GM18861 (cell line): ENCODE data around the gene CACNA2D3.
"Not testable (repeated sequence)": the region's sequence is repeated elsewhere in the genome, so short reads cannot be mapped to it uniquely, and the experiment has no call there.

ENCODE experiments used
- ATAC-seq: cut with Tn5 transposase; IDR thresholded peaks from one replicate; pipeline ENCODE4 v1.9.1; 2021; ENCODE audit not compliant: unreplicated experiment

Gene CACNA2D3

DNA sequence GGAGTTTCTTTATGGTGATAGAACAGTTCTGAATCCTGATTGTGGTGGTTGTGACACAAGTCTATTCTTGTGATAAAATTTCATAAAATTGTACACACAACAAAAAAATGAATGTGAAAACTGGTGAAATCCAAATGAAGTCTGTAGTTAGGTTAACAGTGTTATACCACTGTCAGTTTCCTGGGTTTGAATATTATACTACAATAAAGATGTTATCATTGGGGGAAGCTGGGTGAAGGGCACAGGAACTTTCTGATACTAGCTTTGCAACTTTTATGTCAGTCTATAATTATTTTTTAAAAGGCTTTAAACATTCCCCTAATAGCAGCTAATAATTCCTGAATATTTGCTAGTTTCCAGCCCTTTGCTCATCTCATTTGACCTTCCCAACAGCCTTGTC lies 485.7 kb downstream of the CACNA2D3 start:
- ATAC-seq, result no peak

DNA sequence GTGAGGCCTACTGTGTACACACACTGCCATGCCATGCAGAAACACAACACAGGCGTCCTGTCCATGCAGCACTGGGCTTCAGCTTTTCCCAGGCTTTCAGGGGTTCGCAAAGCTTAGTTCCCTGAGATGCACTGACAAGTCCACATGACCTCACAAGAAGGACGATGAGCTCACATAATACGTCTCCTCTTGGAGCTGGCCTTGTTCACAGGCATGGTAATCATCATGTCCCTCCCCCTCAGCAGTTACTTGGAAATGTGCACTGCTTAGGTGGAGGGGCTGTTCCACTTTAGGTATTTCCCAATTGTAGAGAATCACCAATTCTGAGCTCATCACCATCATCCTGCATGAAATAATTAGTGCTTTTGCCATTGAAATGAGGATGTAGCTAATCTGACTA lies 496.7 kb downstream of the CACNA2D3 start:
- ATAC-seq, result no peak

DNA sequence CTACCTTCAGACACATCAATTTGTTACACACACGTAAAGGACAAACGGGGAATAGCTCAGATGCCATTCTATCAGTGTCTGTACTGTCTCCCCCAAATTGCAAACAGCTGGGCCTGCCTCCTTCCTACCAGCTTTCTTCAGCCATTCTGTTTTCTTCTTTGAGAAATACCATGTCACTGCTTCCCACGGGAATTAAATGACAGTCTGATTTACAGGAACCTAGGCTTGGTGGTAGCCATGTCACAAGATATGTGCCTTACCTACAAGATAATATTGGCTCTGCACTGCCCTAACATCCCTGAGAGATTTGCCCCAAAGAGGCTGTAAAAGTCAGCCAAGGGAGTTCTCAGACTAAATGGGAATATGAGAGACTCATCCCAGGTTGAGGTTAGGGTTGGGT lies 497.2 kb downstream of the CACNA2D3 start:
- ATAC-seq, result no peak

DNA sequence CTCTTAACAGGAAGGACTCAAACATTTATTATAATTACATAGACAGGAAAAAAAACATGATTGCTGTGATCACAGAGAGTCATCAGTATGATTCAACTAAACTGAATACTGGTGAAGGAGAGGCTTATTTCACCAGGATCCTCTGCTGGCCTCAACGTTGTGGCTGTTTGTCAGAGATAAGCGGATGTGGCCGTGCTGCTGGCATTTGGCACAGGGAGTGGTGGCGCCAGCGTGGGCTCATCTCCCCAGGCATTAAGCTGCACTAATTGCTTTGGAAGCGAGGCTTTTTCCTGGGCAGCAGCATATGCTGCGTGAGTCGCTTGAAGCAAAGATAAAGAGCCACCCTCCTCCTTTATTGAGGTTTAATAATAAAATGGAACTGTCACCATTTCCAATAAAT lies 498.8 kb downstream of the CACNA2D3 start:
- ATAC-seq, result no peak

DNA sequence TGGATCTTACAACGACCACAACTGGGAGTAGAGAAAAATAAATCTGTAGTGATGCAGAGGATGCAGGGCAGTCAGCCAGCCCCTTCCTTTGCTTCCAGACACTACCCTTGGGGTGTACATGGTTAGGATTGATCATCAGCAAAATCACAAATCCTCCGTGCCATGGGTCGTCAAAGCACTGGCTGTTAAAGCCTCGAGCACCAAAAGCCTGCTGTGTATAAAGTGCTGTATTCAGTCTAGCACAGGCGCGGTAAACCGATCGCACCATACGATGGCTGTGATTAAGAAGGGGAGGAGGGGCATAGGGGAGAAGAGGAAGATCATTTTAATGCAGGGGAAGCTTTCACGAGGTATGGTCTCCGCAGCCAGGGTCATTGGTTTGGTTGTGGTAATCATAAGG lies 500.3 kb downstream of the CACNA2D3 start:
- no peak for ATAC-seq

DNA sequence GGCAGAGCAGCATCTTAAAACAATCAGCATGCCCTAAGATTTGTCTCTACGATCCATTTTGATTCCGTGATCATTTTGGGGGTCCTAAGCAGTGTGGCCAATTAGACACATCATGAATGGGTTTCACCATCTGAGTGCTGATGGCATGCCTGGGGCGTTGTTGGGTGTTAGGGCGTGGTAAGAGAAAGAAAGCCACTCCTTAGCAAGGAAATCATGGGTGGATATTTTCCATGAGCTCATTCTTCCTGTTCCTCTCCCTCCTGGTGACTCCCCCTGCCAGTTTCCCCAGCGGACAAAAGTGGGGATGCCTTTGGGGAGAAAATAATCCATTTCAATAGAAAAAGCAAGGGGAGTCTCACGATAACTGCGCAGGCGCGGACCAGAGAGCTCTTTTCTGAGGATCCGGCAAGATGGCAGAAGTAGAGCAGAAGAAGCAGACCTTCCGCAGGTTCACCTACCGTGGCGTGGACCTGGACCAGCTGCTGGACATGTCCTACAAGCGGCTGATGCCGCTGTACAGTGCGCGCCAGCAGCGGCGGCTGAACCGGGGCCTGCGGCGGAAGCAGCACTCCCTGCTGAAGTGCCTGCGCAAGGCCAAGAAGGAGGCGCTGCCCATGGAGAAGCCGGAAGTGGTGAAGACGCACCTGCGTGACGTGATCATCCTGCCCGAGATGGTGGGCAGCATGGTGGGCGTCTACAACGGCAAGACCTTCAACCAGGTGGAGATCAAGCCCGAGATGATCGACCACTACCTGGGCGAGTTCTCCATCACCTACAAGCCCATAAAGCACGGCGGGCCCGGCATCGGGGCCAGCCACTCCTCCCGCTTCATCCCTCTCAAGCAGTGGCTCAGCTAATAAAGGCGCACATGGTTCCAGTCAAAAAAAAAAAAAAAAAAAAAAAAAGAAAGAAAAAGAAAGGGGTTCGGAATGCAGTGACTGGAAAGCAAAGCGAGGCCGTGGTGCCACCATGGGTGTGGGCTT lies 503.7 kb downstream of the CACNA2D3 start:
- no peak for ATAC-seq

DNA sequence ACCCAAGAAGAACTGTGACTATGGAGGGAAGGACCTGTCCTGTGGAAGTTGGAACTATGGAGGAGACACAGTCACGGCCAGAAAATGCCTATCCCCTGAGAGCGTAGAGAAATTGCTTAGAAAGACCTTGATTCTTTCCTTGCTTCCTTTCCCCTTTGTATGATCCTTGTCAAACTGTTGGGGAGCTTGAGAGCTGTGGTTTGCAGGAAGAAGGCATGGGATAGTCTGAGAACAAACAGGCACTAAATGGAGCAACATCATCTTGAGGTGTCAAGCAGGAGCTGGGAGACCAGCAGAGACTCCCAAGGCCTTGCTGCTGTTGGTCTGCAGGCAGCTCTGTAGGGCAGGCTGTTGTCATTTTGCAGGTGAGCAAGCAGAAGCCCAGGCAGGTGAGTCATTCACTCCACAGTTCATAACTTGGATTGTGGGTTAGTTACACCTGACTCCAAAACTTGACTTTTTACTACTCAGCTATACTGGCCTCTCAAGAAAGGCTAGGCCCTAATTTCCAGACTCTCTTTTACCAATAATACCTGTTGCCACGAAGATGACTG lies 506.6 kb downstream of the CACNA2D3 start:
- ATAC-seq, result no peak

DNA sequence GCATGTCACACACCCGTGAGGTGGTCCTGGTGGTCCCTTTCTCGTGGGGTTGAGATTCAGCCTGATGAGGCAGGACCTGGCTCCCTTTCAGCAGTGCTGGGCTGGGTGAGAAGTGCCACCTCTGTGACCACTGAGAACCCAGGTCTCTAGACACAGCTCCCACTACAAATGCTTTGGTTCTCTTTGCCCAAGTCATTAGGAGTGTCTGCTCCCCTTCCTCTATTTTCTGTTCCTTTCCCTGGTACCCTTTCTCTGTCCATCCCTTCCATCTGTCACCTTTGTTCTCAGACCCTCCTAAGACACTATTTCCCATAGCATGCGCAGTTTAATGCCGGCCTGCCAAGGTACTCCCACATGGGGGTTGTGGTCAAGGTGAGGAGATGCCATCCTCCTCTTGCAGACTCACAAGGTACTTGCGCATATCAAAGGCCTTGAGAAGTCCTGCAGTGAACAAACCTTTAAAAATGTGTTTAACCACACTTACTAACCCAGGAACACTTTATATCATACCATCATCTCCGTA lies 507.8 kb downstream of the CACNA2D3 start:
- ATAC-seq, result no peak

DNA sequence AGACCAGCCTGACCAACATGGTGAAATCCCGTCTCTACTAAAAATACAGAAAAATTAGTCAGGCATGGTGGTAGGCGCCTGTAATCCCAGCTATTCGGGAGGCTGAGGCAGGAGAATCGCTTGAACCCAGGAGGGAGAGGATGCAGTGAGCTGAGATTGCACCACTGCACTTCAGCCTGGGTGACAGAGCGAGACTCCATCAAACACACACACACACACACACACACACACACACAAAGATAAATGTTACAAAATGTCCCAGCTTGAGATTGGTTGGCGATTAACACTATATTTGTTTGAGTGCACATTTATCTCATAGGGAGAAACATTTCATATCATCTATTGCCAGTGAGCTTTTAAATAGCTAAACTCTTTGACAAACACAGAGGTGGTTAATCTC lies 508.6 kb downstream of the CACNA2D3 start:
- not testable (repeated sequence) for ATAC-seq

DNA sequence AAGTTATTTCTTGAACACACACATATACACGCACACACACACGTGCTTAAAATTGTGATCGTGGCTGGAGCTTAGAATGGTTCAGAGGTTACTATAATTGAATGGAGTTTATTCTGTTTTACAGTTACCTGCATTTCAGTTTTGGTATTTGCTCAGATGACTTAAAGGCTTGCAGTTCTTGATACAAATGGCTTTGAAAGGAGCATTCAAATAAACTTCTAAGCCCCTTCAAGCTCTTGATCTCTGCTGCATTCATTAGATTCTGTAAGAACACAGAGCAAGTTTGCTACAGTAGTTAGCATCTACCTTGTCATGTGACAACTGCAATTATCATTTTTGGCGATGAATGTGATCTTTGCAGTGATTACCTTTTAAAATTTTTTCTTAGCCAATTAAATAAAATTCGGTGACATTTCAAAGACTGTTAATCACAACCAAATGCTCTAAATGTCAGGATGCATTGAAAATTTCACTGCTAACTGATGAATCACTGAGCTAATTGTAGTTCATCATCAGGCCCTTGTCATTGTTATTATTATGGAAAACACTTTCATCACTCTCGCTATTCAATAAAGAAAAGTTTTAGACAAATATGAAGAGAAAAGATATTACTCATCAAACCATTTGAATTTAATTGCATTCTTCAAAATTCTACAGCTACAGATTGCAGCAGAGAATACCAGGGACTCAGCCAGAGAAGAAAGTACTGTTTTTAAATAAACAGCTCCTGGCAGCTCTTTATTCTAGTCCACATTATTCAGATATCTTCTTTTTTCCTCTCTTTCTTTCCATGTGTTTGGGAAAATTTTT lies 509.4 kb downstream of the CACNA2D3 start:
- no peak for ATAC-seq

DNA sequence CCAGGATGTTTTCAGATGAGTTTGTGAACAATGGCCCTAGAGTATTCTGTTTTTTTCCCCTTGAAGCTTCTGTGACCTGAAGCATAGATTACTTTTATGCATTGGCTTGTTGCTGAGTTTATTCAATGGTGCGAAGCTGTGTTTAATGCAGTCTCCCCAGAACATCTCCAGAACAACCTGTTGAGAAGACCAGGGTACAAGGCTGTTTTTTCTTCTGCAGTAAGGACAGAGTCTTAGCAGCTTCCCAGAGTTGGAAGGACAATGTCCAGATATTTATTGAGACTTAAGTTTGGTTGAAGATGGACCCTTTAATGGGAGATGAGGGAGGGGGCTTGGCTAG lies 509.9 kb downstream of the CACNA2D3 start:
- ATAC-seq, result no peak

DNA sequence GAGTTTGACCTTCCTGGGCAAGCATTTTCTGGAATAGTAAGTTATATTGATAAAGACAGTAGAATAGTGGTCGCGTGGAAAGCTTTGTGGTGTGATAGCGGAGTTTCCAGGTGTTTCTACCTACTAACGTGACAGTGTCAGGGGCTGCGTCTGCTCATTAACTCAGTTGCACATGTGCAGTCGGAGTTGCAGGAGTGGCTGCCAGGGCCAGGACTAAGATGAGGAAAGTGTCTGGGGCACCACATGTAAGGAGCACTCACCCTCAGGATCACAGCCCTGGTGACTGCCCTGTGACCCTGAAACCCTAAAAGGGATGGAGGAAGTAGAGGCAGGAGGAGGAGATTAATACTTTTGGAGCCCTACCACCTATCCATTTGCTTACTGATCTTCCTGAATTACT lies 510.5 kb downstream of the CACNA2D3 start:
- no peak for ATAC-seq

DNA sequence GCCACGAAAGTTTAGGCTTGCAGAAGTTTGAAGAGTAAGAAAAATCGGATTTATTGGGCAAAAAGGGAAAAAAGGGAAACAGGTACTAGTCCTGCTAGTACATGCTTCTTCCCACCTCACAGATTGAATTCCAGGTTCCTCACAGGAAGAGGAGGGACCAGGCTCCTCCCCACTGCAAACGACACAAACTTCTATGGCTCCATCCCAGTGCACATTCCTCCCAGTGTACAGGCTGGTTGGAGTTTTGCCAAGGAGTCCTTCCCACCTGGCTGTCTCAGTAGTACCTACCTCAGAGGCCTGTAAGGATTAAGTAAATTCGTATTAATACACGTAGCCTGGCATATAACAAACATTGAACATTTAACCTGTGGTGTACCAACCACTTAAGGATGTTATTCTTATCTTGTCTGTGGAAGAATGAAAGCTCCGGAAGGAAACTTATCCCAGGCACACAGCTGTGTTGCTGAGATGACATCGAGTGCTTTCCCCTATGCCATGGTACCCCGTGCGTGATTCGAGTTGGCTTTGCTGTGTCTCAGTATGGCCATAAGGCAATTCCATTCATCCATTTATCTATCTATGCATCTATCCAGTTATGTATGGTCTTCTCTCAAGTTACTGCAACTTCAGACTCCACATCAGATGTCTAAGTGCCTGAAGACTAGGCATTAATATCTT lies 511.2 kb downstream of the CACNA2D3 start:
- no peak for ATAC-seq

DNA sequence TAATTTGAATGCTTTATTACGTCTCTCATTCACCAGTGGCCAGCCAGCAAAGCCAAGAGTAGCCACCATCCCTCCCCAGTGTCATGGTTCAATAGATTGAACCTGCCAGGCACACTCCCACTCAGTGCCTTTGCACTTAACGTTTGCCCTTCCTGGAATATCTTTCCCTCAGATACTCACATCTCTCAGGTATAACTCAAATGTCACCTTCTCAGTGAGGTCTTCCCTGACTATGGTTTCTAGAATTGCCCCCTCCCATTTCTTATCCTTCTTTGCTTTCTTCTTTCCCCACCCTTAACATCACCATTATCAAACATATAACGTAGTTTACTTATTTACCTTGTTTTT lies 511.7 kb downstream of the CACNA2D3 start:
- ATAC-seq, result no peak

DNA sequence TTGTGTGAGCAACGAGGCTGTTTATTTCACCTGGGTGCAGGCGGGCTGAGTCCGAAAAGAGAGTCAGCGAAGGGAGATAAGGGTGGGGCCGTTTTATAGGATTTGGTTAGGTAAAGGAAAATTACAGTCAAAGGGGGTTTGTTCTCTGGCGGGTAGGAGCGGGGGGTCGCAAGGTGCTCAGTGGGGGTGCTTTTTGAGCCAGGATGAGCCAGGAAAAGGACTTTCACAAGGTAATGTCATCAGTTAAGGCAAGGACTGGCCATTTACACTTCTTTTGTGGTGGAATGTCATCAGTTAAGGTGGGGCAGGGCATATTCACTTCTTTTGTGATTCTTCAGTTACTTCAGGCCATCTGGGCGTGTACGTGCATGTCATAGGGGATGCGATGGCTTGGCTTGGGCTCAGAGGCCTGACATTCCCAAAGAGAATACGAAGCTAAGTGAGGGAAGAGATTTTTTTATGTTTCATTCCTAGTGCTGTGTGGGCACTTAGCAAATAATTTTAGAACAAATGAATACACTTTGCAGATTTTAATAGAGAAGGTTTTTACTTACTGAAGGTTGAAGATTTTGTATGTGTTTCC lies 517.5 kb downstream of the CACNA2D3 start:
- ATAC-seq, result not testable (repeated sequence)

DNA sequence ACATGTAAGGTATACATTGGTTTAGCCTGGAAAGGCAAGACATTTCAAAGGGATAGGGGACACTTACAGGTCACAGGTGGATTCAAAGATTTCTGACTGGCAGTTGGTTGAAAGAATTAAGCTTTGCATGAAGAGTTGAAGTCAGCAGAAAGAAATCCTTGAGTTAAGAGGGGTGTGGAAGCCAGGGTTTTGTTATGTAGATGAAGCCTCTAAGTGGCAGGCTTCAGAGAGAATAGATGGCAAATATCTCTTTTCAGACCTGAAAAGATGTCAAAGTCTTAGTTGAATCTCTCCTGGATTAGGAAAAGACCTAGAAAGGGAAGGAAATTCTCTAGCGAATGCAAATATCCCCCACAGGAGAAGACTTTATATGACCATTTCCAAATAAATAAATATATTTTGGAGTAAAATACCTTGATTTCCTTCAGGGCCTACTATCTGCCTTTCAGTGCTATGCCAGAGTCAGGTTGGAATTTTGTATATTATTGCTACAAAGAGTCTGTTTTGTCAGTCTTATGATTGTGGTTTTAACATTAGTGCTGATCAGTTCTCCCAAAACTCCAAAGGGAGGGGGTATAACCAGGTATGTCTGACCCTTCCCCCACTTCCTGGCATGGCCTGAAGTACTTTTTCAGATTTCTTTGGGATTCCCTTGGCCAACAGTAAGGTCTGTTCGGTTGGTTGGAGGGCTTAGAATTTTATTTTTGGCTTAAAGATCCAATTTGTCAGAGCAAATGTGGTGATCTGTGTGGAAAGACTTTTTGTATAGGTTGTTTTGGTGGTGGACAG lies 519.1 kb downstream of the CACNA2D3 start:
- ATAC-seq, result no peak

DNA sequence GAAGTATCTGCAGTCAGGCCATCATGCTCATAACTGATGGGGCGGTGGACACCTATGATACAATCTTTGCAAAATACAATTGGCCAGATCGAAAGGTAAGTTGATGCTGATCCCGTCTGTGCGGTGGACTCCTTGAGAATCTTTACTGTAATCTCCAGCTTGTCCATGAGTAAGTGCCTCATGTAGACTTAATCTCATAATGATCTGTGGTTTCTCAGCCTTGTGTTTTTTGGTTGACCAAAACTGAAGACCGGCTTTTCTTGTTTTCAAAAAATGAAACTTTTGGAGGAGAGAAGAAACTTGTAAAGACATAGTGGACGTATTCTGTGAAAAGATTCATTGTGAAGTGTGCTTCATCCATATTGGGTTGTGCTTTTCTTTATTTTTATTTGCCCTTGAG lies 519.8 kb downstream of the CACNA2D3 start:
- ATAC-seq, result no peak

DNA sequence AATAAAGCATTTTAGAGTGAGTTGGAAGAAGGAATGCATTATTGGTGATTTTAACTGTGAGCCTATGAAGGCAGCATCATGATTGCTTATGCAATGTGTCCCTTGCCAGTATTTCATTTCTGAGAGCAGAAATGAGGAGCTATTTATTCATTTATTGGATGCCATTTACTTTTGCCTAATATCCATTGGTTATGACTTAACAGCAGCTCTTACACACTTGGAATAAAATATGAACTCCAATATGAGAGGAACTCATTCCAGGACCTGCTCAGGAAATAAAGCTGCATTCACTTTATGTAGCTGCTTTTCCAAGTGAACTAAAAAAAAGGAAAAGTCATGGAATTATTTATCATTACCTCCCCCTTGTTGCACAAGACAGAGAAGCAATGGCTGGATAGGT lies 525.4 kb downstream of the CACNA2D3 start:
- ATAC-seq, result no peak

DNA sequence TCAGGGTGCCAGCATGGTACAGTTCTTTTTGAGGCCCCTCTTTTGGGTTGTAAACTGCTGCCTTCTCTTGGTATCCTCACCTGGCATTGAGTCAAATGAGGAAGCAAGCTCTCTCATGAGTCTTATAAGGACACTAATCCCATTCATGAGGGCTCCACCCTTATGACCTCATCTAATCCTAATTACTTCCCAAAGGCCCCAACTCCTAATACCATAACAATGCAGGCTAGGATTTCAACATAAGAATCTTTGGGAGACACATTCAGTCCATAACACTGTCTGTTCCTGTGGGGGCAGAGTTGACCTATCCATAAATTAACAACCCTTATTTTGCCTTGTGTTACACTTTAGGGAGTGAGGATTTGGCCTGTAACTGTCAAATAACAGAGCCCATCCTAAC lies 527.2 kb downstream of the CACNA2D3 start:
- ATAC-seq, result no peak
